HG03280 (cell line): ENCODE measurements around the gene ADAMTS2.

Experiments
- ATAC-seq: cut with Tn5 transposase; IDR thresholded peaks from one replicate; pipeline ENCODE4 v1.9.1; 2021; ENCODE audit warnings: mild to moderate bottlenecking, moderate library complexity; ENCODE audit not compliant: unreplicated experiment

Gene ADAMTS2

DNA sequence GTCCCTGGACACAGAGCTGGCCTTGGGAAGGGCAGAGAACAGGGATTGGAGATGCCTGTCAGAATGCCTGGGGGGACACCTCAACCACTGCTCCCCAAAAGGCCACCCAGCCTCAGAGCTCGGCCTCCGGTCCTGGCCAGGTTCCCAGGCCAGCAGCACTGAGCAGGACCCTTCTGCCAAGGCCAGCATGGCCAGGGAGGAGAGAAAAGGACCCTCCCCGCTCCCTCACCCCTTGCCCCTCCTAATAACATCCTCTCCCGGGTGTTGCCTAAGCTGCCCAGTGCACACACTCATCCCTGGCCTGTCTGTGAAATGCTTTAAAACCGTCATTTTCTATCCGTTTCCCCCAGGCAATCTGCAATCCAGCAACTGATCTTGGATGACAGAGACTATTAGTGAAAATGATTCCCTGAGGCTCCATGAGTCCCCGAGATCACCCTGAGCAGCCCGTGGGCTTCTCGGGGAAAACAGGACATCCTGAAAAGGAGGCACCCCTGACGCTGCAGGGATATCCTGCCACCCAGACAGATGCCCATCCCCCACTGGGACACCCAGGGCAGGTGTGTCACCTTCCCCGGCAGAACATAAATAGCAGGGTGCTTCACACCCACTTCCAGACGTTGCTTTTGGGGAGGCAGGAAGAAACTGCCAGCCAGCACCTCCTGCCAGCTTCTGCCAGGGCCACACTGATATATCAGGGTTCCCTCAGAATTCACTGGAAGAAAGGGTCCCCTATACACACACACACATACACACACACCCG is 75.3 kb downstream of the ADAMTS2 start:
- ATAC-seq, result no peak

DNA sequence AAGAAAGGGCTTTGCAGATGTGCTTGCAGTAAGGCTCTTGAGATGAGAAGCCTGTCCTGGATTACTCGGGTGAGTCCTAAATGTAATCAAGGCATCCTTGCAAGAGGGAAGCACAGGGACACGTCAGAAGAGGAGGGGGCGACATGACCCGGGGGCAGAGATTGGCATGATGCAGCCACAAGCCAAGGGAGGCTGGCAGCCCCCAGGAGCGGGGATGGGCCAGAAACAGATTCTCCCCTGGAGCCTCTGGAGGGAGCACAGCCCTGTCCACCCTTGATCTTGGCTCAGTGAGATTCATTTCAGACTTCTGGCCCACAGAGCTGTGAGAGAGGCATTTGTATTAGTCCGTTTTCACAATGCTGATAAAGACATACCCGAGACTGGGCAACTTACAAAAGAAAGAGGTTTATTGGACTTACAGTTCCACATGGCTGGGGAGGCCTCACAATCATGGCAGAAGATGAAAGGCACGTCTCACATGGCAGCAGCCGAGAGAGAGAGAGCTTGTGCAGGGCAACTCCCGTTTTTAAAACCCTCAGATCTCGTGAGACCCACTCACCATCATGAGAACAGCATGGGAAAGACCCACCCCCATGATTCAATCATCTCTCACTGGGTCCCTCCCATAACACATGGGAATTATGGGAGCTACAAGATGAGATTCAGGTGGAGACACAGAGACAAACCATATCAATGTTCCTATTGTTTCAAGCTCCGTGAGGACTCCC is 76.1 kb downstream of the ADAMTS2 start:
- ATAC-seq, result no peak

DNA sequence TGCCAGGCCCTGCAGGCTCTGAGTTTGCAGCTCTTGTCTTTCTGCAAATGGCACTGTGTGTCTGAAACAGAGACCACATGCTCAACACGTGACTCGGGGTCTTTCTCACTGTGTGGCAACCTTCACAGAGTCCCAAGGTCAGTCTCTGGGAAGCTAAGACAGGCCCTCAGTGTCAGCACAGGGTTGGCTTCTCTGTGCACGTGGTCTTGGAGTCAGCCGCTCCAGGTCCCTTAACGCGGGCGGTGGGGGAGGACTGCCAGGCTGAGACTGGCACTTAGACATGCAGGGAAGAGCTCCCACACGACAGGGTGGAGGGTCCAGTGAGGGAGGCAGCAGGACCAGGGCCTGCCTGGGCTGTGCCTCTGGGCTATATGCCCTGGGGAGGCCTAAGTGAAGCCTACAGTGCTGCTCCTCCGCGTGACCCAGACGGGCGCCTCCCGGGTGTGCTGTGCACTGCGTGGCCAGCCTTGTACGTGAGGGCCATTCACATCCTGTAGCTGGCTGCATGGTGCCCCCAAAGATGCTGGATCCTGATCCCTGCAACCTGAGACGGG is 76.8 kb downstream of the ADAMTS2 start:
- ATAC-seq, result no peak

DNA sequence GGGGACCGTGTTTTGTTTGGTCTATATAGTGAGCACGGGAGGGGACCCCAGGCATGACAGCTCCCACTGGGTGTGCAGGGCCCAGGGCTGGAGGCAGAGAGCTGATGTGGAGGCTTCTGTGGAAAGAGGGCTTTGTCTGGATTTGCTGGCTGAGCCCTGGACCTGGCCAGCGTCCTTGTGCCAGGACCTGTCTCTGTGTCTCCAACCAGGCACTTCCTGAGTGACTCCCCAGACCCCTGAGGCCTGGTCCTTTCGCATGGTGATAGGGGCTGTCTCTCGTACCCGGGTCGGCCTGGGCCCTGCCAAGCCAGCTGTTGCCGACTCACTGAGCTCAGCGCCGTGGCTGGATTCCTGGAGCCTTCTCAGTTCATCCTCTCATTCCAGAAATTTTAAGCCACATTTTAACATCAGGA is 77.6 kb downstream of the ADAMTS2 start:
- no peak for ATAC-seq

DNA sequence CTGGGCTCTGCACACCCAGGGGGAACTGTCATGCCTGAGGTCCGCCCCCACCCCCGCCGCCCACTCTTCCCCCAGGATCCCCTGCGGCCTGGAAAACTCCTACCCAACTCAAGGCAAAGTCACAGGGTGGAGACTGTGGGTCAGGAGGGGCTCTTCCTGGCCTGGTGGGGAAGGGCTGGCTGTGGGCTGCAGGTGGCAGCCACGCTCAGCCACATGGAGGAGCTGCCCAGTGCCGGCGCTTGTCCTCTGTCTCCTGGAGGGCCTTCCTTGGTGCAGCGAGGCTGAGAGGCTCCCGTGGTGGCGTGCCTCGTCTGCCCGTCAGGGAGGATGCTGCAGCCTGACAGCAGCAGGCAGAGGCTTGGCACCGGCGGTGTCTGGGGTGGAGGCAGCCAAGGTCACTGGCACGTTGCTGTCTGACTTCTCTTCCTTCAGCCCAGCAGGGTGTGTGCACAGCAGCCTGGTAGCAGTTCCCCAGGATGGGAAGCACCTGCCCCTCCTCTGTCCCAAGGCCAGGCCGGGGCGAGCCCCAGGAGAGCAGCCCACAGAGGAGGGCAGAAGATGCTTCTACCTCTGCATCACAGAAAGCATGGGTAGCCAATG is 78.1 kb downstream of the ADAMTS2 start:
- no peak for ATAC-seq

DNA sequence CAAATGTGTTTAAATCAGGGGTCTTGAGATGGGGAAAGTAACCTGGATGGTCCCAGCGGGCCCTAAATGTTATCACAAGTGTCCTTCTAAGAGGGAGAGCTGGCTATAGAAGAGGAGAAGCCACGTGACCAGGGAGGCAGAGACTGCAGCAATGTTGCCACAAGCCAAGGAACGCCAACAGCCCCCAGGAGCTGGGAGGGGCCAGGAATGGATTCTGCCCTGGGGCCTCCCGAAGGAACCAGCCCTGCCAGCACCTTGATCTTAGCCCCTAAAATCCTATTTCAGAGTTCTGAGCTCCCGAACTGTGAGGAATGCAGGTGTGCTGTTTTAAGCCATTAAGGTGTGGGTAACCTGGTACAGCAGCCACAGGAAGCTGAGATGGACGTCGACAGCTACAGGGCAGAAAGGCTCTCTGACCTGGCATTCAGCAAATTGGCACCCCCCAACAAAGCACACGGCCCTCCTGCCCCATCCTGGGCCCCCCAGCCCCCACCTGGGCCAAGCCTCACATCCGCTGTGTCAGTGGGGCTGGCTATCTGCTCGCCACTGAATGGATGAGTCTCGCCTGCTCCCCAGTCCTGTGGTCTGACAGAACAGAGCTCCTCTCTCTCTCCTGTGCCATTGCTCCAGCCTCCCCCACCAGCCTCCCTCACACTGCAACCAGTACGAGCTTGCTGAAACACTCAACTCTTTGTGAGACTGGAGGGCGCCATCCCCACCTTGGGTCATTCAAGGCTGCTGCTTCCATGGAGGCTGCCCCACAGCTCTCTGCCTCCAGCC is 78.8 kb downstream of the ADAMTS2 start:
- no peak for ATAC-seq

DNA sequence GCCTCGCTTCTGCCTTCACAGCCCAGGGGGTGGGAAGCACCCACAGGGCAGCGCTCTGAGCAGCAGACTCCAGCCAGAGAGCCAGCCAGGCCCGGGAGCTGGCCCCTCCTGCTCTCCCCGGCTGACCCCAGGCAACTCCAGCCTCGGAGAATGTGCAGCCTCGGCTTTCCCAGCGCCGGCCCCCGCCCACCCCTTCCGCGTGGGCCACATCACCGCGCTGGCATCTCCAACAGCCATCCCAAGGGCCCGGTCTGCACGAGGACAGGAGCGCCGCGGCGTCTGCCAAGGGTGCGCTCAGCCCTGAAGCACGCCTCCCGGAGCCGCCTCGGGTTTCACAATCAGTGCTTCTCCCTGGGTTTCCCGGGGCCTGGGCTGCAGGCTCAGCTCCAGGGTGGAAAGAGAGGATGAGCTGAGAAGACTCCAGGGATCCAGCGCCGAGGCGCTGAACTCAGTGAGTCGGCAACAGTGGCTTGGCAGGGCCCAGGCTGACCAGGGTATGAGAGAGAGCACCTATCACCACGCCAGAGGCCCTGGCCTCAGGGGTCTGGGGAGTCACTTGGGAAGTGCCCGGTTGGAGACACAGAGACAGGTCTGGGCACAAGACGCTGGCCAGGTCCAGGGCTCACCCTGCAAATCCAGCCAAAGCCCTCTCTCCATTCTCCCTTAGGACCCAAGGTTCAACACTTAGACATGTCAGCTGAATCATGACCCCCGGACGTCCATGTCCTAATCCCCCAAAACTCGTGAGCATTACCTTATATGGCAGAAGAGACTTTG is 79.6 kb downstream of the ADAMTS2 start:
- no peak for ATAC-seq

DNA sequence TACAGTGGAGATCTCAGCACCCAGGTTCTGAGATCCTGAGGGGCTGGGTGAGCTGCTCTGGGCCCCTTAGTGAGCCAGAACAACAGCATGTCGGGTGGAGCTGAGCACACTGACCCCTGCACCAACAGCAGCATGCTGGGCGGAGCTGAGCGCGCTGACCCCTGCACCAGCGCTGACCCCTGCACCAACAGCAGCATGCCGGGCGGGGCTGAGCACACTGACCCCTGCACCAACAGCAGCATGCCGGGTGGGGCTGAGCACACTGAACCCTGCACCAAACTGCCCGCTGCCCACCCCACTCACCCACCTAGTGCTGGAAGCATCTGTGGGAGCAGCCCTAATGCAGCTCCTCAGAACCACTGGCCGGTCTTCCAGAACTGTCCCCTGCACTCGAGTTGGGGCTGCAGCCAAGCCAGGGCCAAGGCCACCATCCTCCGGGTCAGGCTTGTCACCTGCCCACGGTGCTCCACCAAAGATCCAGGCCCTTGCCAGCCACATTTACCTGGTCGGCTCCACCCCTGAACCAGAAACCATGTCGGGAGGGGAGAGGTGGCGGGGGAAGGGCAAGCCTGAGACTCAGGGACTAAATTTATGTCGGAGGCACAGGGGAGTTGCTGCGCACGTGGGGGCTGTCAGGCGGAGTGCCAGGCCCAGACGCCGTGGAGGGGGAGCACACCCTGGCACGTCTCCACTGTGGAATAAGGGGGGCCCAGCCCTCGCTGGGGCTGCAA is 80.3 kb downstream of the ADAMTS2 start:
- no peak for ATAC-seq

DNA sequence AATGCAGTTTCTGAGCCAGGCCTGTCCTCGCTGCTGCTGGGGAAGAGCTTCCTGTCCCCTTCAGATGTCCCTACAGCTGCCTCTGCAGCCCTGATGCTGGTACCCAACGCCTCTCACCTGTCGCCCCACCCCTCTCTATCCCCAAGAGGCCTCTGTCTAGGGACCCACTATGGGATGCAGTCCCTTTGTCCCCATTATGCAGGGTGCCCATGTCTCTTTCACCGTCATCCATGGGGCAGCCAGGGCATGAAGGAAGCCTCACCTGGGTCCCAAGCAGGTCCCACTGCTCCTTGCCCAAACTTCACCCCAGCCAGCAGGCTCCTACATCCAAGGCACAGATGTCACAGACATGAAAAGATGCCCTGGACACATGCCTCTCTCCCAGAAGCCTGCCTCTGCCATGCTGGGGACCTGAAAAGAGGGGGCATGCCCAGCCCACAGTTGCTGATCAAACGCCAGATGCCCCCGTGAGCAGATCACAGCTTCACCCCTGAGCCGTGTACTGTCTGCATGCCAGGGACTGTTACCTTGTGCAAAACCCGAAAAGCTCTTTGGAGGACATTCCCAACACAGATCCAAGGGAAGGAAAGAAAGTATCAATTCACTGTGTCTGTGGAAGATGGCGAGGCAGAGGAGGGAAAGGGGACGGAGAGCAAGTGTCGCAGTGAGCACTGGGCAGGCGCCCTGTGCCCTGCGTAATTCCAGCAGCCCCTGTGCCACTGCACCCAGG is 81.0 kb downstream of the ADAMTS2 start:
- ATAC-seq, result no peak

DNA sequence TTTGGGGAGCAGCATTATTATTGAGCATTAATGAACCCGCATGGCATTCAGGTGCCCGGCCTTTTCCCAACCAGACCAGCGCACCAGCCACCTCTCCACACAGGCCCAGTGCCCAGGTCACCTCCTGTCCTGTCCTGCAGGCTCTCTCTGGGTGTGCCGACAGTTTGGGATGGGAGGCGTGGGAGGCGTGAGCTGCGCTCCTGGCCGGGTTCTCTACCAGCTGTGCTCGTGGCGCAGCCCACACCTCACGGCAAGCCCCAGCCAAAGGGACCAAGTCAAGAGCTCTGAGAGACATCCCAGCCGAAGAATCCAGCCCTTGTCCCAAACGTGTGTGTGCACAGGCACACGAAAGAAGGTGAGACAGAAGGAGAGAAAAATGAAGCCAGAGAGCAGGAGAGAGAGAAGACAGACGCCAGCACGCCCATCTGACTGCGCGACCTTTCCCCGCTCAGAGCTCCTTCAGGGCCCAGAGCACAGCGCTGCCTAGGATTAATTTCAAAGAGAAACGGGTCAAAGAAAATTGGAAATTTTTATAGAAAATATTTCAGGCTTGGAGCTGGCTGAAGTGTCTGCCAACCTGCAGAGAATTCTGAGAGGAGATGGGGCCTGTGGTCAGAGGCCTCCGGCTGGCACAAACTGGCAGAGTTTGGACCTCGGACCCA is 81.7 kb downstream of the ADAMTS2 start:
- ATAC-seq, result no peak

DNA sequence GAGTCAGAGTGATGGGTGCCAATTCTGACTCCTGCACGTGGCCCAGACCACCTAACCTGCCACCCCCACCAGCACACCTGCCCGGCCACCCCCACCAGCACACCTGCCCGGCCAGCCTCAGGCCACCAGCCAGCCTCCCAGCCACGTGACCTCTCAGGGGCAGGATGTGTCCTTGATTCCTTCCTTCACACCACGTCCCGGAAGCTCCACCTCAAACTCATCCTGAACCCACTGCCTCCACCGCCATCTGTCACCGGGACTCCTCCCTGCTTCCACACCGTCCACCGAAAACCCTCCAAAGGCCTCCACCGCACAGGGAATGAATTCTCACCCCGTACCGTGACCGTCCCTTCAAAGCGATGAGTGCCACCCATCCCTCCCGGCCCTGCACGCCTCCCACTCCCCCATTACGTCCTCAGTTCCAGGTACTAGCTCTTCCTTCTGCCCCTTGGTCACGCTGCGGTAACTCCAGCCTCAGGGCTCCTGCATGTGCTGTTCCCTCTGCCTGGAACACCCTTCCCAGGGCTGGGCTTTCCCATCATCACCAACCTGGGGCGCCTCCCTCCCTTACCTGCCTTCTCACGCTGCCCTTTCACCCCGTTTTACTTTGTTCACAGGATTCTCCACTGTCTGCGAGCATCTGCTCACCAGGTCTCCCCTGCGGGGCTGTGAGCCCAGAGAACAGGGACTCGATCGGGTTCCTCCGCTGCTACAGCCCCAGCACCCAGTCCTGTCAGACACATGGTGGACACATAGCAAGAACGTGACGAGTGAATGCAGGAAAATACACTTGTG is 82.9 kb downstream of the ADAMTS2 start:
- ATAC-seq, result no peak

DNA sequence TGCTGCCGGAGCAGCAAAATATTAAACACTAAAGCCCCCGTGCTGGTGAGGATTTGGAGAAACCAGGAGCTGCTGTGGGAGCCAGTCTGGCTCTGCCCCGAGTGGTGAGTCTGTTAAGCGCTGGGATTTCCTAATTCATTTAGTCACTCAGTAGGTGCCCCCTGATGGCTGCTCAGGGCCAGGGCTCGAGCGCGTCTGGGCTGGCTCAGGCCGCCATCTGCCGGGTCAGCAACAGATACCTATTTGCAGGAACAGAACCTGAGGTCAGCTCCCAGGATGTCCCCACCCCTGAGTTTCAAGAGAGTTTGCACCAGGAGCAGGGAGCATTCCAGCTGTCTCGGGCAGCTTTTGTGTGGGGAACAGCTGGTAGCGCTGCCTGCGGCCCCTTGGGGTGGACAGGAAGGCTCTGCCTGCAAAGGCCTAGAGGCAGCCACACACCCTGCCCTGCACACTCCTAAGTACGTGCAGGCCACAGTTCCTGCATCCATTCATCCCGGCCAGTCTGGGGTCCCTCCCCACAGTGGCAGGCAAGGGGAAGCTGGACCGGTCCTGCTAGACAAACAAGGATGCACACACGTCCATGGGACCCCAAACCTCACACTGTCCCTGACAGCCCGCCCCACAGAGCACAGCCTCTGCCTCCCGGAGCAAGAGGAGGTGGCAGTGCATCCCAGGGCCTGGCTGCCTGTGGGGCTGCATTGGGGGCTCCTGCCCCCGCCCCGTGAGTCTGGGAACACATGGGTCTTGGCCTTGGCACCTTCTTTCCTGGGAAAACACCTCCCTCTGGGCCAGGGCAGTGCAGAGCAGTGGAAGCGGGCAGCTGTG is 83.7 kb downstream of the ADAMTS2 start:
- no peak for ATAC-seq

DNA sequence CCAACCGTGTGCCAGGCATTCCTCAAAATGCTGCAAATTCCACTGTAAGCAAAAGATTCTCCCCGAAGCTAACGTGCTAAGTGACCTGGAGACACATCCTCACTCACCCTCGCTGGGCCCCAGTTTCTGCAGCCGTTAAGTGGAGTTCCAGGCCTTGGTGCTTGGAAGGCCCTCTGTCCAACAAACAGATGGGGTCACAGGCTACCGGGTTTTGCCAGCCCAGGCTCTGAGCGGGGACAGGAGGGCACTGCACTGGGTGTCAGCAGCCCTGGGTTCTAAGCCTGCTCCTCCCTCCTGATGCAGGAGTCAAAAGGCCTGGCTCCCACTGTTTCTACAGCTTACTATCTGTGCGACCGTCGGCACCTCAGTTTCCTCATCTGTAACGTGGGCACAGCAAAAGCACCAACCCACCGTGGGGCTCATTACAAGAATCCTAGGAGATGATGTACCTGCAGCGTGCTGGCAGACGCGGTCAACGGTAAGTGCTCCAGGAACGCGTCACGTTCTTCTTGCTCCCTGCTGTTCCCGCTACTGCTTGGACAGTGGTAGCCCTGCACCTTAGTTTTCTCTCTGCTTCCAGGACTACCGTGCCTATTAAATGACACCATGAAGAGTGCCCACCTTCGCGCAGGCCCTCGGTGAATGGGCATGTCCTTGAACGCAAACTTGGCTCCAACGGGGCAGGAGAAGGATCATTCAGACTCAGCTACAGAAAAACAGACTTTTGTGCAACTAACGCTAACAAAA is 84.8 kb downstream of the ADAMTS2 start:
- no peak for ATAC-seq

DNA sequence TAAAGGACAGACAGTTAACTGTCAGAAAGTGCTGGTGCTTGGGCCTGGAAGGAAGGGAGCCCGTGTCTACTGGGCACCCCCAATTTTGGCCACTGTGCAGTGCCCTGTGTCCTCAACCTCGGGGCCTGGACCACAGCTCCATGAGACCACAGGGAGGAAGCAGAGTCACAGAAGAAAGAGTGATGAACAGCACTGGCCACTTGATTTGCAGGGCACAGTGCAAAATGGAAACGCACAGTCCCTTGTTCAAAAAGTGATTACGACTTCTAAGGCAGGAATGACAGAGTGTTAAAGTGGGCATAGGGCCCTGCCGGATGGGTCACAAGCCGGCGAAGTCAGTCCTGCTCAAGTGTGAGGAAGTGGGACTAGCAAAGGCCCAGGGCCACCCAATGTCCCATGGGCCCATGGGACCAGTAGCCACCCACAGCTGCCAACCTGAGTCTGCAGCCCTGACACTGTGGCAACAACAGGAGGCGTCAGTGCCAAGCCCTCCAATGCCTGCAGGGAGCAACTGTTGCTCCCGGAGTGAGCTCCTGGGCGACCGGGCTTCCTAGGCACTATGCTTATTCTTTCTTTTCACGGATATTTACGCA is 85.4 kb downstream of the ADAMTS2 start:
- ATAC-seq, result no peak

DNA sequence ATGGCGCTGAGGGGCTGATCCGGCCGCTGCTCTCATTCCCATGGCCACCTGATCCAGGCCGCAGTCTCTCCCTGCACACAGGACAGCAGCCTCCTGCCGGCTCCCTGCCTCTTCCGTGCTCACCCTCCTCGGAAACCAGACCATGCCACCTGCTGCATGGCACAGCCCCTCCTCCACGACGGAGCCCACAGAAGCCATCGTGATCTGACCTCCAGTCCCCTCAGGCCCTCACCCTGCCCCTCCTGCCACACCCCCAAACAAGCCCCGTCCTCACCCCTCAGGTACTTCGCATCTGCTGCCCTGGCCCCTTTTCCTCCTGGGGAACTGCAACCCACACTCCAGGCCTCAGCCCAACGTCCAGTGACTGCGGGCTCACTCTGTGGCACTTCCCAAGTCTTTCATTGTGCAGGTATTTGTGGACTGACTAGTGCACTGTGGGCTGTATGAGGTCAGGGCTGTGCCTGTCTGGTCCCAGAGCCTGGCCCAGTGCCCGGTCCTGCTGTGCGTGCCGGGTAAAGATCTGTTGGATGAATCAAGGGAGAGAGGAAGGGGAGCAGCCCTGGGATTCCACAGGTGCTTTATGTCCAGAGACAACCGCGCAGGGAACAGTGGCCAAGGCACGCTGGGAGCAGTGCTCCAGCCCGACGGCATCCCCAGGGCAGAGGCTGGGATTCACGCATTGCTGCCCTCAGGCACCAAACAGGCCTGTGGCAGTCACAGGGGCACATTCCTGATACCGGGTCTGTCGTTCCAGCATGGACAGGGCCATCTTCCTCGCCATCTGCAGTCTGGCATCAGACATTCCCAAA is 86.1 kb downstream of the ADAMTS2 start:
- ATAC-seq, result no peak
